HG03354 (cell line): ENCODE results near the gene PYGM.

ENCODE experiments used
- ATAC-seq: cut with Tn5 transposase; IDR thresholded peaks from one replicate; pipeline ENCODE4 v1.9.1; 2021; ENCODE audit warnings: mild to moderate bottlenecking; ENCODE audit not compliant: unreplicated experiment, poor library complexity, severe bottlenecking

Gene PYGM

DNA sequence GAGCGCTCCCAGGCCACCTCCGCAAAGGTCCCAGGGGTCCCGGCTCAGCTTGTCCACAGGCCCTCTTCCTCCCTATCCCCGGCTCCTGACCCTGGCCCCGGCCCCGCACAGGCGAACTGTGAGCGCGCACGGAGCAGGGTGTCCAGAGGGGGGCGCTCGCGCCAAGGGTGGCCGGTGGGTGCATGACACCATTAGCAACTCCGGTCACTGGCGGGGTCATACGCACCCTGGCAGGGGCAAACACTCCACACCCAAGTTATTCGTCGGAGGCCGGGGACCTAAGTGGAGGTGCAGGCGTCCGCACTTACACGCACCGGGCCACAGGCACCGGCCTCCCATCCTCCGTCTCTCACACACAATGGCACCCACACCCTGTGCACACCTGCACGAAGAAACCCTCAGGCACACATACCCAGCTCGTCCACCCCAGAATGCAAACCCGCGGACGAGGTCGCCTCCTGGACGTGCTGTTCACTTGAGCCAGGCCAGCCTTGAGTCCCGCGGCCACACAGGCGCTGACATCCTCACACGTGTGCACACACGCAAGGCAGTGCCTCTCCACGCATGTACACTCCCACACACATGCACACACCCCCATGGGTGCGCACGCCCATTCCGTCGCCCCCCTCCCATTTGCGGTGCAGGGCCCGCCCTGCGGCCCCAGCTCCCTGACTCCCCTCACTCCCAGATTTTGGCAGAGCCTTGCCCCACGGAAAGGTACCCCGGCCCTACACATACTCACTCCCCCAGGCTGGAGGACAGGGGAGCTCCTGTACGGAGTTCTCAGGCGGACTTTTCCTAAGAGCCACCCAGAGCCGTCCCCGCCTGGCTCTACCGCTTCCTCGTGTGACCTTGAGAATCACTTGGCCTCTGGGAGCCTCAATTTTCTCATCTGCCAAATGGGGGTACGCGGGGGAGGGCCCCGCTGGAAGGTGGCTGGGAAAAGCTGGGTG is 15.9 kb downstream of the PYGM start, which contains the start of gene RASGRP2:
TSS of gene RASGRP2 (minus strand) at position 552 of the 953 bp plus-strand sequence. CDS start 1,276 bp downstream, outside the sequence.
- no peak for ATAC-seq

DNA sequence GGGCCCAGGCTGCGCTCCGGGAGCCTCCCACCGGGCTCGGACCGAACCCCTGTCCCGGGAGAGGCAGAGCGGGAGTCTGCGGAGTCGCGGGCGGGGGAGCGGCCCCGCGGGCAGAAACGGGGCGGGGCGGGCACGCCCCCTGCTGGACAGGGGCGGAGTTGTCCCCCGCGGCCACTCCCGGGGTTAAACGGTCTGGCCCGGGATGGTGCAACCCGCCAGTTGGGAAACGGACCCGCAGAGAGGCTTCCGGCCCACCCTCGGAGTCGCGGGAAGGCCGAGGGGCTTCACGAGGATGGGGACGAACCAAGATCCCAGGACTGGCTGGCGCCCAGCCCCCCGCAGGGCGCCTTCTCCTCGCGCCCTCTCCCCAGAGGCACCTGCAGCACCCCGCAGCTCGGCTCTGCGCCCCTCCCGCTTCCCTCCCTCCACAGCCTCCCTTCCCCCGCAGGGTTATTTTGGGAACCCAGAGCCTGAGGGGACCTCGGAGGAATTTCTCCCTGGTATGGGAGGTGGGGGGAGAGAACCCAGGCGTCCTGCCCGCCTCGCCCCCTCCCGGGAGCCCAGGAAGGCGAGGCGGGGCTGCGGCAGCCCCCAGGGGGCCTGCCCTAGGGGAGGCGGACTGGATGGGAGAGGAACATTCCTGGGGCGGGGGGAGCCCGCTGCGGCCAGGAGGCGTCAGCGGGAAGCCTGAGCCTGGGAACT is 16.7 kb downstream of the PYGM start:
- ATAC-seq: no peak

DNA sequence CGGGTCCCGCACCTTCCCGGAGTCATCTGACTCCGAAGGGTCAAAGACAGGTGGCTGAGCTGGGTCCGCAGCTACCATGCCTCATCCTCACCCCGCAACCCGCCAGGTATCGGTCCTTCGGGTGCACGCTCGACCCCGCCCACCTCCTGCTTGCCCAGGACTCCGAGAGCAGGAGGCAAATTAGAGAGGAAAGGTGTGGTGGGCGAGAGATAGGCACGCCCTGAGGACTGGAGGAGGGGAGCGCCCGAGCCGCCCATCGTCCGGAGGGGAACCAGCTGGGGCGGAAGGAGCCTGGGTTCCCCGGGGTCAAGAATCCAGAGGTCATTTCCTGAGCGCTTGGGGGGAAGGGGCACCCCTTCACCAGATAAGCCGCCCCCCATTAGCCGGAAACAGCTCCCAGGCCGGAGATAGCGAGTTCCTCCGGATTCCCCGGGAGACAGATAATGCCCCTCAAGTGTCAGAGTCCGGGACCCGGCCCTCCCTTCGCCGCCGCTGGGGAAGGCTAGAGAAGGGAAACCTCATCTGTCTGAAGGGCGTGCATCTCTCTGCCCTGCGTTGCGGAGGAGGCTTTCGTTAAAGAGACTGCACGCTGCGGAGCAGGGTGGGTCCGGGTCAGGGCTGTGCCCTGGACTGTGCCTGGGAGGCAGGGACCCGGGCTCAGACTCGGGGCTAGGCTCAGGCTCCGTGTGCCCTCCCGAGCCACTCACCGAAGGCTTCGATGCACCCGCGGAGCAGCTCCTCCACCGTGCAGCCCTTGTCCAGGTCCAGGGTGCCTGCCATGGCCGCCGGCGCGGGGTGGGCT is 17.5 kb downstream of the PYGM start:
- ATAC-seq: no peak

DNA sequence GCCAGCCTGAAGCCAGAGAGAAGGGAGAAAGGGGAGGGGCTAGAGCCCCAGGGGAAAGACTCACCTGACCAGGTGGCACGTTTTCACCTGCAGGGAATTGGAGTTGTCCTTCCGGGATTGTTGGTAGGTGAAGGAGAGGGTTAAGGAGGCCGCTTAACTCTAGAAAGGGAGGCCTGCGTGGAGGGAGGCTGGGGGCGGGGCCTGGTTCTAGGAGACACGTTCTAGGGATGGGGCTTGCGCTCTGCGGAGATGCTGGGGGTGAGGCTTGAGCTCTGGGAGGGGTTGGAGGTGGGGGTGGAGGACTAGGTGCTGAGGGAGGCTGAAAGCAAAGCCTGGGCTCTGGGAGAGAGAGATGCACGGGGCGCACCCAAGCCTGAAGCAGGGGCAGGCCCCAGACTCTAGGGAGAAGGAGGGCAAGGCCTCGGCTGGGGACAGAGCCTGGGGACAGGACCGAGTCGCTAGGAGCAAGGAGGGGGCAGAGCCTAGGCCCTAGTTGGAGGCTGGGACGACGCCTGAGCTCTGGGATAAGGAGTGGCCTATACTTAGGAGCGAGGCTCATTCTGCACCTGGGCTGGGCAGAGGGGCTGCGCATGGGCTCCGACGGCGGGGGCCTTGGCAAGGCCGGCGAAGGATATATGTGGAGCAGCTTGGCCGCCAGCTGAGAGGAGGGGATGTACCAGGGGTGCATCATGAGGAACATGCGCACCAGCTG is 18.2 kb downstream of the PYGM start:
- ATAC-seq: no peak

DNA sequence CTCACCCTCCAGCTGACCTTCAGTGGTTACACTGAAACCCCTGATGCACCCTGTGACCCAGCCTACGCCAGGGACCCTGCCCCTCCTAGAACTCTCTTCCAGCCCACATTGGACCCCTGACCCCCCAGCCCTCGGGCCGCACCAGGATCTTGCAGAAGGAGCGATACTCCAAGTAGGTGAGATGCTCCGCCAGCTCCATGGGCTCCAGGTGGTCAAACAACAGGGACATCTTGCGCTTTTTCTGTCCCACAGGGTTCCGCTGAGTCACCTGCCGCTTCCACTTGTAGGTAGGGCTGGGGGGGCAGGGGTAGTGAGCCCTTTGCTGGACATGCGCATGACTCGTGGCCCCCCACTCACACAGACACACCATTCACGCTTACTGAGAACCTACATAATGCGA is 19.9 kb downstream of the PYGM start:
- no peak for ATAC-seq

DNA sequence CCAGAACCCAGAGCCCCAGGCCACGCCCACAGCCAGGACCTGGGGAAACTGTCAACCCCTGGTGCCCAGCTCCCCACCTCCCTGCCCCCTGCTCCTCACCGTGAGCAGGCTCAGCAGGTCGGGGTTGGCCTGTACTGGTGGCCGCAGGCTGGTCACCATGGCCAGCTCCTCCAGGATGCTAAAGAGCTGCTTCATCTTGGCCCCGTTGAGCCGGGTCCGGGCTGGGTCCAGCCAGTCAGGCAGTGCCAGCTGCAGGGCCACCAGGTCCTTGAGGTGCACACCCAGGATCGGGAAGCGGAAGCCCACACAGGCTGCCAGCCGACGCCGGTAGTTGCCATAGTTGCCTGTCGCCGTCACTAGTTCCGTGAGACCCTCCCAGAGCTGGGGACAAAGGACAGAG is 23.1 kb downstream of the PYGM start:
- ATAC-seq: no peak

DNA sequence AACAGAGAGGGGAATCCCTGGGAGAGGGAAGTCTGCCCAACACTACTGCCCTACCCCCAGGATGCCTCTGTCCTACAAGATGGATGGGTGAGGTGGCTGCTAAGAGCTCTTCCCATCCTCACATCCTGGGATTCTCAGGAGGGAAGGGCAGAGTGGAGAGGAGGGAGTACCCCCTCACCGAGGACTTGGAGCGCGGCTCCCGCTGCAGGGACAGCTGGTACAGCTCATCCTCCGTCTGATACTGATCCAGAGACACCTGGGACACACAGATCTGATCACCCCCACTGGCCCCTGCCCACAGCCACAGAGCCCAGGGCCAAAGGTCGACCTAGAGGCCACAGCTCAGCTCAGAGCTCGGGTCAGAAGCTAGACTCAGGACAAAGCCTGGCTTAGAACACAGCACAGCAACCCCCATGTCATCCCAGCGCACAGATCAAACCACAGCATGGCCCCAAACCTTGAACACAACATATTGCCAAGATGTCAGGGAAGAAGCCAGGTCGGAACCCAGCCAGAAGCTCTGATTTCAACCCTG is 24.0 kb downstream of the PYGM start:
- ATAC-seq: no peak

DNA sequence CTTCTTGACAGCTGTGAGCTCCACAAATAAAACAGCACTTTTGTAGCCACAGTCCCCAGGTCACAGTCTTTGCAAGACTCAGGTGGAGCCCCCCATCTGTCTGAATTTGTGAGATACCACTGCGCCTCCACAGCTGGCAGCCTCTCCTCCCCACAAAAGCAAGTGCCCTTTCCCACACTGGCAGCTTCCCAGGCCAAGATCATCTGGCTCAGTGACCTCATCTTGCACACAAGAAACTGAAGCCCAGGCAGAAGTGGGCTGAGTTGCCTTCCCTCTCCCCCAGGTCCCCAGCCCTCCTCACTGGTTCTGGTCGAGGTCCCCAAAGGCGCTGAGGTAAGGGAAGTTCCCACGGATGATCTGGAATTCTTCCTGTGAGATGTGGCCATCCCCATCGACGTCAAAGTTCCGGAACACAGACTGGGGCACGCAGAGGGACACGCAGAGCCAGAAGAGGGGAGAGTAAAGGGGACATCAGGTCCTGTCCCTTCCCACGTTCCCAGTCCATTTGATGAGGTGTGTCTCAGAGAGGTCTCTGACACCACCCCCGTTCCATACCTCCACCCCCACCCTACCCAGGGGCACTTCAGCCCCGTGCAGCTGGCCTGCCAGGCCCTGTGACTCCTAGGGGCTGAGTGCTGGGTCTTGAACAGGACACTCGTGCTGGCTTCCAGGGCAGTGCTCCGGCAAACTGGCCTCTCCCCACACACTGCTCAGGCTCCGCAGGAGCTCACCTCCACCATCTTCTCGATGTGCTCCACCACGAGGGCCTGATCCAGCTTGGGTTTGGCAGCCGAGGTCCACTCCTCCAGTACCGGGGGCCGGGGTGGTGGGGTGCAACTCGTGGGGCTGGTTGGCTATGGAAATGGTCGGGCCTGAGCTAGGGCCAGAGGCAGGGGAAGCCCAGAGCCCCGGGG is 24.7 kb downstream of the PYGM start:
- no peak for ATAC-seq

DNA sequence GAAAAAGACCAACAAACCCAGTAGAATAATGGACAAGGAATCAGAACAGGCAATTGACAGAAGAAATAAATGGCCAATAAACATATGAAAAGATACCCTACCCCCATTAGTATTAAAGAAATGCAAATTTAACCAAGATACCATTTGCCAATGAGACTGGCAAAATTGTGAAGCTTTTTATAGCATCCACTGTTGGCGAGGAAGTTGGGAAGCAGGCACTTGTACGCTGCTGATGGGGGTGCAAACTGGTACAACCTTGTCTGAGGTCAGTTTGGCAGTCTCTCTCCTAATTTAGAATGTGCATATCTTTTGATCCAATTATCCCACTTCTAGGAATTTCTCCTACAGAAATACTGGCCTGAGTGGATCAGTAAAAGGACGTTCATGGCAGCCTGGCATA is 28.2 kb downstream of the PYGM start:
- ATAC-seq: no peak

DNA sequence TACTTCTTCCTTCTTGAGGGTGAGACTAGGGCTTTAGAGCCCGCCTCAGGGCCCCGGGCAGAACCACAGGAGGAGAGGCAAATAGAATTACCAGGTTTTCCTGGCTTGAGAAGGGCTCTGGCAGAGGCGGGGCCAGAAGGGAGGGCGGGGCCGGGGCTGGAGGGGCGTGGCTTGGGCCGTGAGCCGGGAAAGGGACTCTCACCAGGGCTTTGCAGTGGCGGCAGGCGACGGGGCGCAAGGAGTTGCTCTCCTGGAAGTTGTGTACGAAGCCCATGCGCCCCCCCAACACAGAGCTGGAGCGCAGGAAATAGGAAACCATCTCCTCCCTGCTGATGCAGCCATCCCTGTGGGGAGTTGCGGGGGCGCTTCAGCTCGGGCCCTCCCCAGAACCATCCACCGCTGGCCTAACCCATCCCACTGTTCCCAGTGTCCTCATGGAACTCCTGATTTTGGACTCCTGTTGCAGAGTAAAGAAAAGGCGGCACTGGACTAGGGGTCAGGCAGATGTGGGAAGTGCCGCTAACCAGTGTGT is 29.9 kb downstream of the PYGM start:
- no peak for ATAC-seq

DNA sequence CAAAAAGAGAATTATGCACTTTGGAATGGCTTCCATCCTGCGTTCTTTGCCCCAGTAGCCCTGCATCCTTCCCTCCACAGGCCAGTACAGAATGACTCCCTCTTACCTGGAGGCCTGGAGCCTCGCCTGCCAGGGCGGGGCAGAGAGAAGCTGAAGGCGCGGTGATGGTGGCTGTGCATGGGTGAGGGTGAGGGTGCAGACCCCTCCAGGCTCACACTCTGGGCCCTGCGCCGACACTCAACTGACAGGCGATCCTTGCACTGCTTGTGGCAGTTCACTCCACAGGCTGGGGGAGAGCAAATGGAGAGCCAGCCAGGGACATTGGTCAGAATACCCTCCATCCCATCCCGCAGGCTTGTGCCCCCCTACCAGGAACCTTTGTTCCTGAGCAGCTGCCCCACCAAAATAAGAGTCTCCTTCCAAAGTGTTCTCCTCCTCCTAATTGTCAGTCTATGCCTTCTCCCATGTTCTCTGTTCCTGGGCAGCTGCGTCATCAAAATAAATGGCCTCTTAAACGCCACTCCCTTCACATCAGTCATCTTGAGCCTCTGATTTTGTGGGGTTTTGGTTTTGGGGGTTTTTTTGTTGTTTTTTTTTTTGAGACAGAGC is 30.9 kb downstream of the PYGM start:
- ATAC-seq: no peak

DNA sequence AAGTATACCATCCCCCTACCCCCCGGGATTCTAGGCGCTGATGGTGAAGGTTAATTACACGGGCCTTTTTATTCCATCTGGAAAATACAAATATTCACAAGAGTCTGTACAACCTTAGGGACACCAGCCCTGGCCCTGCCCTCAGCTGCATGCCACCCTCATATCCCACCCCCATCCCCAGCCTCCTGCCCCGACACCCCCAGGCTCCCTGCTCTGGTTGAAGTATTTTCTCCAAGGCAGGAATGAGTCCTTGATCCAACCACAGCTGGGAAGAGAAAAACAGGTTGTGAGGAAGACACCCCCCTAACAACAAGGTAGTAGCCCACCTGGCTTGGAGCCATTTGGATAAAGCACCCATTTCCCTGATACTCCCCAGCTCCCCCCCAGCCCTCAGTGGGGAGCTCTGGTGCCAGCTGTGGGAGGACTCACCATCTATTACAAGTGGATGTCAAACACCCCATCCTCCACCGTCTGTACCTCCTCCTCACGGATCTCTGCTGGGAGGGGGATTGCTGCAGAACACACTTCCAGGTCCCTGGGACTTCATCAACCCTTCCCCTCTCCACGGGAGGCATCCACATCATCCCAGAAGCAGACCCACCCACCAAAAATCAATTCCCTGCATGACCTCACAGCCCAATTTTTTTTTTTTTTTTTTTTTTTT is 32.8 kb downstream of the PYGM start:
- ATAC-seq: no peak

DNA sequence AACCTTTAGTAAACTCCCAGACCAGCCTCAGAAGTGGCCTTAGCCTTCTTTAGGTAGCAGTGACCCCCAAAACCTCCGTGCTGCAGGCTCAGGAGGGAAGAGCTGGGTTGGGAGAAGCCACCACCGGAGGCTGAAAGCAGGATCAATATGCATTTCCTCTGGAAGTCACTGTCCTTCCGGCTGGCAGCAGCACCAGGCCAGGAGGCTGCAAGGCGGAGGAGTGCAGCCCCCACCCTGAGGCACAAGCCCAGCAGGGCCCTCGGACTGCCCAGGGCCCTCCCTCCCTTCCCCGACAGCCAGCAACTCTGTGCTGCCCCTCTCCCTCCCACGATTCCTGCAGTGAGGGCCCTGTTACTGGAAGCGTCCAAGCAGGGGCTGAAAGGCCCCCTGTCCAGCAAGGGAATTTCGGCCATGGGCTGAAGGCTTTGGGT is 33.5 kb downstream of the PYGM start:
- no peak for ATAC-seq

DNA sequence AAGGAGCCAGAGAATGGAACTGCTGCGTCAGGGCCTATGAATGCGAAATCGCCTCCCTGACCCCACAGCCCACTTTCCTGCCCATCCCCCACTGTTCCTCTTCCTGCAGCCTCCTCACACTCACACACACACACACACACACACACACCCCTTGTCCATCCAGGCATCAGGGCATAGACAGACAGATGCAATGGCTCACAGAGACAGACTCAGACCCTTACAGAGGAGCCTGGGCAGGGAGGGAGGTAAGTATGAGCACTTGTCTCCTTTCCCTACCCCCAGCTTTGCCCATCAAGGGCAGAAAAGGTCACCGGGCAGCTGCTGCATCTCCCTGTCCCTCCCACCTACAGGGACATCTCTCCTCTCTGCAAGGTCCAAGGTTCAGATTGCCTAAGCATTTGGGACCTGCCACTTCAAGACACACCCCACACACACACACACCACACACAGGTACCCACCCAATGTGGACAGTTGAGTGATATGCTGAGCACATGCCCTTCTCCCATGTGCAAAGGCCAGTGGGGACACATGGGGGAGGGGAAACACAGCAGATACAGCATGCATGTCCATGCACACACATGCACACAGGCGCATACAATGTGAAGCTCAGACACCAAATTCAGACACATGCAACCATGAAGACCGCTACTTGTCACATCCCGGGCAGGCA is 34.8 kb downstream of the PYGM start:
- no peak for ATAC-seq

DNA sequence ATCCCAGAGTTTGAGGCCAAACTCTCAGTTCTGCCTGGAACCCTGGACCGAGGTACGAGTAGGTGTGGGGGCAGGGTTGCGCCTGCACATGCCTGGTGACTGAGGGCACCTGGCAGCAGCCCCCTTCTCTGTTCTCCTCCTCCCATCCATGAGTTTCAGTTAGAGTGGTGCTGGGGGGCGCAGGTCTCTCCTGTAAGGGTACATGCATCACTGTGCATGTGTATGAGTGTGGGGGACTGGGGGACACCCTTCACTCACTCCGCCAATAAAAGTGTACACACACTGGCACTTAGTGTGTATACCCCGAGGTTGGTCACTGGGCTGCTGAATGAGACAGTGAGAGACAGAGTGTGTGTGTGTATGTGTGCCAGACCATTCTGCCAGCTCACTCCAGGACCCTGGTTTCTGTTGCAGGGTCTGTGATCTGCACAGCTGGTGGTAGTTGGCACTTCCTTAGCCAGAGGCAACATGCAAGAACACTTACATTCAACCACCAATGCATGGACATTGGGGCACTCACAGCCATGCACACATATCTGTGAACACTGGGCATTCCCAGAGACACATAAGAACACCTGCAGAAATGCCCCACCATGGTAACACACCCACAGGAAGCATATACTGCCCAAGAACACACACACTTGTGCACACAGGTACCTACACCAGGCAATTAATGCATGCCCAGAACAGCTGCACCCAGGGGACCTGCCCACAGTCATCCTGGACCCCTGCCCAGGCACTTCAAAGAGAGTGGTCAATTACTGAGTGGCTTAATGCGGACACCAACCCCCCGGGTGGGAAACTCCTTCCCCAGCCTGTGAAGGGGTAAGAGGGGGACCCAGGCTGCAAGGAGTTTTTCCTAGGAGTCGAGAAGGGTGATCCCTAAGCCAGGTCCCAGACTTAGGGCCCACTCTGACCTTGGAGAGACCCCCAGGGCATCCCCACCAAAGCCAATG is 35.6 kb downstream of the PYGM start:
- no peak for ATAC-seq
